IMR-90 (cell line): ENCODE data around the gene DCTN2. TPM values are rescaled to one million over a fixed set of nuclear protein-coding genes. Genes with fewer than 3 reads are reported as not detected.

Experiments
- ATAC-seq: fragments of 200-7000 bp; cut with Tn5 transposase; 2 replicates; pipeline ENCODE4 v1.9.1; 2020; ENCODE audit warnings: low read depth, mild to moderate bottlenecking, moderate library complexity
- BruUV-seq: library from RNA; stranded (reverse); fragments of 400-500 nt; replicated peaks from 2 replicates; lab custom pipeline; 2021; lab: Mats Ljungman, UMichigan
- CTCF ChIA-PET: fragments of 300-600 bp; formaldehyde crosslinking; extraction: SDS; loops from one replicate; lab custom pipeline; 2021; ENCODE audit warnings: antibody characterized with exemption; lab: Yijun Ruan, JAX
- POLR2A ChIA-PET: fragments of 300-600 bp; sonication (Branson Sonifier 250); formaldehyde crosslinking; loops from one replicate; lab custom pipeline; 2022; ENCODE audit warnings: antibody characterized with exemption; ENCODE audit not compliant: unreplicated experiment; lab: Charles Lee
- DNase-seq: peaks from one replicate; pipeline ENCODE4 v3.0.0; 2013
- H2AFZ ChIP-seq: replicated peaks from 2 replicates; pipeline ENCODE3; 2013; ENCODE audit warnings: low read length, mild to moderate bottlenecking; ENCODE audit not compliant: poor library complexity
- H2AK5ac ChIP-seq: 2 replicates; pipeline ENCODE4 v1.6.1; 2013; ENCODE audit warnings: low read depth, low read length, inconsistent platforms
- H2AK9ac ChIP-seq: replicated peaks from 2 replicates; pipeline ENCODE3; 2013; ENCODE audit warnings: mild to moderate bottlenecking, low read depth, low read length, moderate library complexity; ENCODE audit not compliant: poor library complexity
- H2BK120ac ChIP-seq: 2 replicates; pipeline ENCODE4 v1.6.1; 2013; ENCODE audit warnings: low read depth, low read length, inconsistent platforms
- H2BK15ac ChIP-seq: 3 replicates; pipeline ENCODE4 v1.6.1; 2013; ENCODE audit warnings: low read depth, low read length, inconsistent platforms
- H2BK20ac ChIP-seq: 2 replicates; pipeline ENCODE4 v1.6.1; 2013; ENCODE audit warnings: low read depth, mild to moderate bottlenecking, inconsistent platforms, low read length, moderate library complexity
- H2BK5ac ChIP-seq: 2 replicates; pipeline ENCODE4 v1.6.1; 2013; ENCODE audit warnings: mild to moderate bottlenecking, low read depth, low read length, inconsistent platforms; ENCODE audit not compliant: poor library complexity, severe bottlenecking
- H3K14ac ChIP-seq: replicated peaks from 2 replicates; pipeline ENCODE4 v1.6.1; 2013; ENCODE audit warnings: low read depth, low read length, inconsistent platforms
- H3K18ac ChIP-seq: 2 replicates; pipeline ENCODE4 v1.6.1; 2013; ENCODE audit warnings: low read depth, low read length, control low read depth
- H3K23ac ChIP-seq: 2 replicates; pipeline ENCODE4 v1.6.1; 2013; ENCODE audit warnings: low read depth, low read length, inconsistent platforms
- H3K27ac ChIP-seq: 2 replicates; pipeline ENCODE4 v1.5.1; 2013; ENCODE audit warnings: mild to moderate bottlenecking, control low read depth, low read length; ENCODE audit not compliant: insufficient read depth
- H3K27me3 ChIP-seq: 2 replicates; pipeline ENCODE4 v1.6.1; 2013; ENCODE audit warnings: low read length; ENCODE audit not compliant: control insufficient read depth, insufficient read depth
- H3K36me3 ChIP-seq: 2 replicates; pipeline ENCODE4 v1.6.1; 2013; ENCODE audit warnings: low read length, mixed read lengths; ENCODE audit not compliant: control insufficient read depth, insufficient read depth
- H3K4ac ChIP-seq: 2 replicates; pipeline ENCODE4 v1.6.1; 2013; ENCODE audit warnings: low read depth, low read length, inconsistent platforms
- H3K4me1 ChIP-seq: 2 replicates; pipeline ENCODE4 v1.6.1; 2013; ENCODE audit warnings: low read length, mixed read lengths; ENCODE audit not compliant: control insufficient read depth, insufficient read depth
- H3K4me2 ChIP-seq: 2 replicates; pipeline ENCODE4 v1.6.1; 2013; ENCODE audit warnings: low read depth, mild to moderate bottlenecking, control low read depth, low read length, moderate library complexity
- H3K4me3 ChIP-seq: 2 replicates; pipeline ENCODE4 v1.5.1; 2013; ENCODE audit warnings: low read depth, mild to moderate bottlenecking, control low read depth, low read length, moderate library complexity; ENCODE audit not compliant: insufficient read depth
- H3K56ac ChIP-seq: 2 replicates; pipeline ENCODE4 v1.6.1; 2013; ENCODE audit warnings: low read length, inconsistent platforms; ENCODE audit not compliant: insufficient read depth; ENCODE audit errors: extremely low read depth
- H3K79me1 ChIP-seq, 2 experiments: 2 replicates each; pipeline ENCODE4 v1.6.1; 2013; ENCODE audit warnings: low read length in 2 of 2, inconsistent platforms in 1 of 2, low read depth in 1 of 2
- H3K9ac ChIP-seq: 2 replicates; pipeline ENCODE4 v1.6.1; 2013; ENCODE audit warnings: low read depth, low read length, control low read depth
- H3K9me1 ChIP-seq: 2 replicates; pipeline ENCODE4 v1.6.1; 2013; ENCODE audit warnings: low read length, inconsistent platforms; ENCODE audit not compliant: insufficient read depth
- H3K9me3 ChIP-seq: 2 replicates; pipeline ENCODE4 v1.6.1; 2013; ENCODE audit warnings: low read length; ENCODE audit not compliant: control insufficient read depth, insufficient read depth
- H4K20me1 ChIP-seq: 2 replicates; pipeline ENCODE4 v1.6.1; 2013; ENCODE audit warnings: low read length, inconsistent platforms; ENCODE audit not compliant: insufficient read depth
- H4K5ac ChIP-seq: 2 replicates; pipeline ENCODE4 v1.6.1; 2013; ENCODE audit warnings: mild to moderate bottlenecking, low read depth, low read length, control low read depth
- H4K8ac ChIP-seq, 2 experiments: 2 replicates each; pipeline ENCODE4 v1.6.1; 2013; ENCODE audit warnings: low read depth in 2 of 2, low read length in 2 of 2, control low read depth in 1 of 2, inconsistent platforms in 1 of 2
- H4K91ac ChIP-seq: 2 replicates; pipeline ENCODE4 v1.6.1; 2013; ENCODE audit warnings: low read depth, low read length, inconsistent platforms; ENCODE audit not compliant: insufficient read depth
- BHLHE40 ChIP-seq: fragments of 150-350 bp; IDR thresholded peaks from 2 replicates; pipeline ENCODE4 v1.6.1; 2016; ENCODE audit warnings: mild to moderate bottlenecking, low read depth, low read length
- MAFK ChIP-seq: IDR thresholded peaks from 2 replicates; pipeline ENCODE4 v1.6.1; 2012; ENCODE audit warnings: low read depth, low read length, improper control_type of control experiment
- RCOR1 ChIP-seq: IDR thresholded peaks from 2 replicates; pipeline ENCODE4 v1.6.1; 2012; ENCODE audit warnings: mild to moderate bottlenecking, low read length, improper control_type of control experiment; ENCODE audit not compliant: insufficient replicate concordance
- RFX5 ChIP-seq: IDR thresholded peaks from 2 replicates; pipeline ENCODE4 v1.8.0; 2012; ENCODE audit warnings: low read depth, mild to moderate bottlenecking, low read length, moderate library complexity
- SMC3 ChIP-seq: fragments of 150-350 bp; IDR thresholded peaks from 2 replicates; pipeline ENCODE4 v1.6.1; 2016; ENCODE audit warnings: low read depth, mild to moderate bottlenecking, antibody characterized with exemption, low read length, moderate library complexity
- WGBS, 2 experiments: methylation state at CpG; one replicate each; pipeline versions ENCODE4 v1.1.5 to v1.1.7; 2013; ENCODE audit warnings: missing lambda C conversion rate in 2 of 2; ENCODE audit not compliant: insufficient read length in 1 of 2; ENCODE audit errors: extremely low coverage in 2 of 2; 5-methylcytosine and 5-hydroxymethylcytosine counted together
- dilution Hi-C: fragments of 300-500 bp; cut with HindIII; formaldehyde crosslinking; loops from one replicate; pipeline ENCODE4 v1.14.3; 2018; ENCODE audit warnings: low sequenced_read_pairs; ENCODE audit not compliant: unreplicated experiment
- in situ Hi-C: fragments of 300-500 bp; cut with MboI; formaldehyde crosslinking; loops from 3 replicates; pipeline ENCODE4 v1.14.3; 2019; ENCODE audit warnings: low sequenced_read_pairs, inconsistent platforms, mixed read lengths
- intact Hi-C: fragments of 100-400 bp; cut with micrococcal nuclease; formaldehyde crosslinking; loops from 2 replicates; pipeline ENCODE4 v1.10.0; 2022
- polyA plus RNA-seq, 3 experiments: library from polyadenylated mRNA; depleted of rRNA; stranded (reverse); fragments of >200 nt; gene quantifications; 2 replicates each; pipeline ENCODE4 v1.2.3, GENCODE V29; 2012; ENCODE audit warnings: low replicate concordance in 1 of 3
- total RNA-seq: library from RNA; depleted of rRNA; stranded (reverse); fragments of >200 nt; gene quantifications from 2 replicates; pipeline ENCODE4 v1.2.3, GENCODE V29; 2012
- TF ChIP-seq, protein P1 (sequence below): fragments of 150-350 bp; IDR thresholded peaks from 2 replicates; pipeline ENCODE4 v1.6.1; 2017; ENCODE audit warnings: mild to moderate bottlenecking, antibody characterized with exemption, low read length, low read depth
- TF ChIP-seq, protein P2 (sequence below): conservative IDR thresholded peaks from 2 replicates; pipeline ENCODE4 v1.5.1; 2012; ENCODE audit warnings: mild to moderate bottlenecking, low read depth, low read length, improper control_type of control experiment
- TF ChIP-seq, protein P3 (sequence below): fragments of 150-350 bp; IDR thresholded peaks from 2 replicates; pipeline ENCODE4 v1.6.1; 2016; ENCODE audit warnings: low read depth, mild to moderate bottlenecking, low read length, moderate library complexity, borderline replicate concordance

Gene DCTN2
- total and polyA plus RNA-seq, 2 of the 4 experiments (the other 2 are of a cell fraction): 125 to 130 TPM

DNA sequence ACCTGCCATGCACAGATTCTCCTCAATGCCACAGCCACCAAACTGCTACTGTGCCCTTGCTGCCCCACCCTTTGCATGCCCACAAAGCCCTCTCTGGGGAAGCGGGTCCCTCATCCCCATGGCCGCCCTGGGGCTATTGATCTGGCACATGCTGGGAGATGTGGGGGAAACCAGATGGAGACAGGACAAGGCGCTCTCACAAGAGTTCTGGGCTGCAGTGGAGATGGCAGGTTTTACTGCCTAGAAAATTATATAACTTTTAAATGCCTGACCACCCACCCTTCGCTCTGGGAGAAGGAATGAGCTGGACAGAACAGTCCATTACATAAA, 33.4 kb upstream of the DCTN2 start:
- H3K36me3 ChIP-seq: no peaks in the 10 kb centered on the region
- ATAC-seq: no peak
- WGBS, 2 experiments: no CpG with 5 or more reads among the region's 4 CpGs
- H3K79me1 ChIP-seq: no peaks in the 10 kb centered on the region
- no peak overlapping the region for H2AK5ac ChIP-seq
- no peak overlapping the region for H3K23ac ChIP-seq
- H2BK5ac ChIP-seq: no peak overlapping the region
- TF ChIP-seq MAFK (no peak), BHLHE40 (no peak), SMC3 (no peak), RFX5 (no peak), RCOR1 (no peak)
- TF ChIP-seq, protein P1, sequence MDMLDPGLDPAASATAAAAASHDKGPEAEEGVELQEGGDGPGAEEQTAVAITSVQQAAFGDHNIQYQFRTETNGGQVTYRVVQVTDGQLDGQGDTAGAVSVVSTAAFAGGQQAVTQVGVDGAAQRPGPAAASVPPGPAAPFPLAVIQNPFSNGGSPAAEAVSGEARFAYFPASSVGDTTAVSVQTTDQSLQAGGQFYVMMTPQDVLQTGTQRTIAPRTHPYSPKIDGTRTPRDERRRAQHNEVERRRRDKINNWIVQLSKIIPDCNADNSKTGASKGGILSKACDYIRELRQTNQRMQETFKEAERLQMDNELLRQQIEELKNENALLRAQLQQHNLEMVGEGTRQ: no peak
- TF ChIP-seq, protein P2, sequence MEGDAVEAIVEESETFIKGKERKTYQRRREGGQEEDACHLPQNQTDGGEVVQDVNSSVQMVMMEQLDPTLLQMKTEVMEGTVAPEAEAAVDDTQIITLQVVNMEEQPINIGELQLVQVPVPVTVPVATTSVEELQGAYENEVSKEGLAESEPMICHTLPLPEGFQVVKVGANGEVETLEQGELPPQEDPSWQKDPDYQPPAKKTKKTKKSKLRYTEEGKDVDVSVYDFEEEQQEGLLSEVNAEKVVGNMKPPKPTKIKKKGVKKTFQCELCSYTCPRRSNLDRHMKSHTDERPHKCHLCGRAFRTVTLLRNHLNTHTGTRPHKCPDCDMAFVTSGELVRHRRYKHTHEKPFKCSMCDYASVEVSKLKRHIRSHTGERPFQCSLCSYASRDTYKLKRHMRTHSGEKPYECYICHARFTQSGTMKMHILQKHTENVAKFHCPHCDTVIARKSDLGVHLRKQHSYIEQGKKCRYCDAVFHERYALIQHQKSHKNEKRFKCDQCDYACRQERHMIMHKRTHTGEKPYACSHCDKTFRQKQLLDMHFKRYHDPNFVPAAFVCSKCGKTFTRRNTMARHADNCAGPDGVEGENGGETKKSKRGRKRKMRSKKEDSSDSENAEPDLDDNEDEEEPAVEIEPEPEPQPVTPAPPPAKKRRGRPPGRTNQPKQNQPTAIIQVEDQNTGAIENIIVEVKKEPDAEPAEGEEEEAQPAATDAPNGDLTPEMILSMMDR: no peak
- TF ChIP-seq, protein P3, sequence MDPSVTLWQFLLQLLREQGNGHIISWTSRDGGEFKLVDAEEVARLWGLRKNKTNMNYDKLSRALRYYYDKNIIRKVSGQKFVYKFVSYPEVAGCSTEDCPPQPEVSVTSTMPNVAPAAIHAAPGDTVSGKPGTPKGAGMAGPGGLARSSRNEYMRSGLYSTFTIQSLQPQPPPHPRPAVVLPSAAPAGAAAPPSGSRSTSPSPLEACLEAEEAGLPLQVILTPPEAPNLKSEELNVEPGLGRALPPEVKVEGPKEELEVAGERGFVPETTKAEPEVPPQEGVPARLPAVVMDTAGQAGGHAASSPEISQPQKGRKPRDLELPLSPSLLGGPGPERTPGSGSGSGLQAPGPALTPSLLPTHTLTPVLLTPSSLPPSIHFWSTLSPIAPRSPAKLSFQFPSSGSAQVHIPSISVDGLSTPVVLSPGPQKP: no peak
- no peak overlapping the region for H2AK9ac ChIP-seq
- H2BK15ac ChIP-seq: no peak overlapping the region
- H4K20me1 ChIP-seq: no peaks in the 10 kb centered on the region
- H4K91ac ChIP-seq: no peak overlapping the region
- no peak overlapping the region for H2BK20ac ChIP-seq
- no peaks in the 10 kb centered on the region for H3K4me1 ChIP-seq
- H3K18ac ChIP-seq: no peak overlapping the region
- H3K4me2 ChIP-seq: no peak overlapping the region
- H4K5ac ChIP-seq: no peak overlapping the region
- H3K14ac ChIP-seq: no peak overlapping the region
- H3K9ac ChIP-seq: no peak overlapping the region
- H3K4ac ChIP-seq: no peak overlapping the region
- peaks cover 30% of the 10 kb centered on the region for H3K27me3 ChIP-seq
- intact Hi-C loops: loop anchor here (5.0 kb wide), 1 partner anchor 157 kb away; the partner anchor contains the start of gene AGAP2
- no peaks in the 10 kb centered on the region for H3K9me3 ChIP-seq
- ChIA-PET CTCF (no interaction called here), POLR2A (no interaction called here)
- no peak overlapping the region for H2AFZ ChIP-seq
- dilution Hi-C loops: no loop called here
- H4K8ac ChIP-seq: no peak overlapping the region
- no peak overlapping the region for H3K27ac ChIP-seq
- H3K4me3 ChIP-seq: no peak overlapping the region
- H2BK120ac ChIP-seq: no peak overlapping the region
- in situ Hi-C loops: loop anchor here (5.0 to 10.0 kb wide), 2 partner anchors 42 to 154 kb away; partner anchors contain the start of gene AGAP2
- H3K56ac ChIP-seq: no peak overlapping the region
- DNase-seq: no peak
- BruUV-seq: no TSS peak
- H3K9me1 ChIP-seq: no peaks in the 10 kb centered on the region
